OCI-LY7 (cell line): ENCODE results near the gene HMGCL. TPM values are rescaled to one million over a fixed set of nuclear protein-coding genes. Genes with fewer than 3 reads are reported as not detected.

Experiments used
- BruUV-seq: library from RNA; stranded (reverse); fragments of 400-500 nt; replicated peaks from 2 replicates; lab custom pipeline; 2021; lab: Mats Ljungman, UMichigan
- CTCF ChIA-PET: fragments of 300-600 bp; sonication (Branson Sonifier 250); formaldehyde crosslinking; loops from one replicate; lab custom pipeline; 2022; ENCODE audit warnings: antibody characterized with exemption; ENCODE audit not compliant: unreplicated experiment; lab: Charles Lee
- POLR2A ChIA-PET: fragments of 300-600 bp; sonication (Branson Sonifier 250); formaldehyde crosslinking; loops from one replicate; lab custom pipeline; 2022; ENCODE audit warnings: antibody characterized with exemption; lab: Charles Lee
- DNase-seq: peaks from one replicate; pipeline ENCODE4 v3.0.0-alpha.2; 2015; ENCODE audit warnings: low spot score
- H2AFZ ChIP-seq: fragments of 200-600 bp; sonication (generic), shearing (Covaris generic); 2 replicates; pipeline ENCODE4 v1.6.1; 2014; ENCODE audit warnings: mild to moderate bottlenecking, antibody characterized with exemption, low read length, moderate library complexity
- H3K27ac ChIP-seq: fragments of 200-600 bp; sonication (generic); 2 replicates; pipeline ENCODE4 v1.5.1; 2014; ENCODE audit warnings: mixed run types, low read depth, mild to moderate bottlenecking, moderate library complexity, low read length, inconsistent platforms; ENCODE audit not compliant: poor library complexity, severe bottlenecking
- H3K36me3 ChIP-seq: fragments of 200-600 bp; sonication (generic); 2 replicates; pipeline ENCODE4 v1.6.1; 2014; ENCODE audit warnings: mild to moderate bottlenecking, antibody characterized with exemption, low read length, moderate library complexity, mixed read lengths; ENCODE audit not compliant: insufficient read depth
- H3K4me1 ChIP-seq: fragments of 200-600 bp; sonication (generic); 2 replicates; pipeline ENCODE4 v1.5.1; 2014; ENCODE audit warnings: mild to moderate bottlenecking, low read length; ENCODE audit not compliant: insufficient read depth, poor library complexity, severe bottlenecking
- H3K4me2 ChIP-seq: fragments of 200-600 bp; sonication (generic); 2 replicates; pipeline ENCODE4 v1.6.1; 2014; ENCODE audit warnings: mild to moderate bottlenecking, low read length
- H3K4me3 ChIP-seq: fragments of 200-600 bp; sonication (generic); 2 replicates; pipeline ENCODE4 v1.5.1; 2014; ENCODE audit warnings: mild to moderate bottlenecking, low read depth, low read length; ENCODE audit not compliant: poor library complexity, severe bottlenecking
- H3K79me2 ChIP-seq: fragments of 200-600 bp; sonication (generic); 2 replicates; pipeline ENCODE4 v1.6.1; 2016; ENCODE audit warnings: low read depth, mild to moderate bottlenecking, low read length, moderate library complexity, mixed read lengths; ENCODE audit not compliant: insufficient read depth
- H3K9me2 ChIP-seq: fragments of 200-600 bp; sonication (generic); 2 replicates; pipeline ENCODE4 v1.6.1; 2016; ENCODE audit warnings: mild to moderate bottlenecking, low read length, mixed read lengths; ENCODE audit not compliant: insufficient read depth
- H3K9me3 ChIP-seq: fragments of 200-600 bp; sonication (generic); 2 replicates; pipeline ENCODE4 v1.6.1; 2014; ENCODE audit warnings: mild to moderate bottlenecking, mixed run types, low read length, mixed read lengths
- H4K20me1 ChIP-seq: fragments of 200-600 bp; sonication (generic); 2 replicates; pipeline ENCODE4 v1.6.1; 2014; ENCODE audit warnings: mild to moderate bottlenecking, antibody characterized with exemption, low read length, moderate library complexity, mixed read lengths; ENCODE audit not compliant: insufficient read depth
- CTCF ChIP-seq: fragments of 200-600 bp; sonication (generic); conservative IDR thresholded peaks from 2 replicates; pipeline ENCODE4 v1.5.1; 2014; ENCODE audit warnings: mild to moderate bottlenecking, antibody characterized with exemption, low read length, moderate library complexity, mixed read lengths
- EZH2phosphoT487 ChIP-seq: fragments of 200-600 bp; sonication (generic); IDR thresholded peaks from 2 replicates; pipeline ENCODE4 v1.6.1; 2018; ENCODE audit warnings: low read depth, borderline replicate concordance, mild to moderate bottlenecking, mixed run types, antibody characterized with exemption, low read length, moderate library complexity, mixed read lengths
- intact Hi-C: fragments of 100-400 bp; cut with micrococcal nuclease; formaldehyde crosslinking; loops from one replicate; pipeline ENCODE4 v1.10.0; 2022; ENCODE audit not compliant: unreplicated experiment
- total RNA-seq, 2 experiments: library from RNA; depleted of rRNA in 1 of 2; stranded (reverse); fragments of >200 nt in 1 of 2; shearing (Covaris generic) in 1 of 2; gene quantifications; 2 replicates each; pipeline ENCODE4 v1.2.3, GENCODE V29; 2014 to 2022

The HMGCL gene
- total RNA-seq, 2 experiments from 2014 or later = 13.1 to 30.7 TPM

DNA sequence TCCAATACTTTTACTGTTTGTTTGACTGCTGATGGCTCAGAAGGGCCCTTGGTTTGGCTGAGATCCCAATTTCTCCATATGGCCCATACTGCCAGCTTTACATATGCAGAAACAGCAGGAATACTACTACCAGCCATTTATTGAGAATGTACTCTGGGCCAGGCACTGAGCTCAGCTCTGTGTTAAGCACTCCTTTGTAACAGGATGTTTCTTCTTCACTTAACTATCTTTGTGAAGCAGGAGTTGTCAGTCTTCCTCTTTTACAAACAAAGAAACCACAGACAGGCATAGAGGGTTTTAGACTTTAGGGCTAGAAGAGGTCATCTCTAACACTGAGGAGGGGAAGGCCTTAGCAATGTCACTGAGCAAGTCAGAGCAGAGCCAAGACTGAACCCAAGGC lies 8.3 kb downstream of the HMGCL start:
- BruUV-seq = no TSS peak
- ChIA-PET CTCF (no interaction called here), POLR2A (no interaction called here)
- DNase-seq = no peak
- H3K79me2 ChIP-seq = no peaks in the 10 kb centered on the region
- no peaks in the 10 kb centered on the region for H3K9me2 ChIP-seq
- no peak overlapping the region for H3K27ac ChIP-seq
- H3K36me3 ChIP-seq = no peaks in the 10 kb centered on the region
- intact Hi-C loops = no loop called here
- H3K4me3 ChIP-seq = no peak overlapping the region
- H3K9me3 ChIP-seq = no peaks in the 10 kb centered on the region
- no peak for TF ChIP-seq CTCF
- TF ChIP-seq EZH2phosphoT487 = no peak
- no peak overlapping the region for H3K4me2 ChIP-seq
- H2AFZ ChIP-seq = no peak overlapping the region; the same call in 1 of the 2 replicates
- no peaks in the 10 kb centered on the region for H4K20me1 ChIP-seq
- H3K4me1 ChIP-seq = peaks cover 10% of the 10 kb centered on the region

- POLR2A ChIA-PET = interaction anchor here (0.5 kb wide), 1 partner anchor 123 kb away, joined by 4 read pairs; no protein-coding TSS in a partner anchor
- BruUV-seq = no TSS peak
Observed at GRCh38 chr1:23816361-23816760, 8.9 kb downstream of the HMGCL start.

More at GRCh38 chr1:23816361-23816760, 8.9 kb downstream of the HMGCL start:
- Histone ChIP-seq H2AFZ (no peak overlapping the region), H4K20me1 (no peaks in the 10 kb centered on the region), H3K79me2 (no peaks in the 10 kb centered on the region), H3K4me2 (no peak overlapping the region), H3K36me3 (no peaks in the 10 kb centered on the region), H3K9me3 (no peaks in the 10 kb centered on the region), H3K27ac (no peak overlapping the region), H3K9me2 (no peaks in the 10 kb centered on the region), H3K4me1 (peaks cover 10% of the 10 kb centered on the region), H3K4me3 (no peak overlapping the region)
- no peak for TF ChIP-seq CTCF
- no peak for TF ChIP-seq EZH2phosphoT487
- intact Hi-C loops = no loop called here
- no peak for DNase-seq
- CTCF ChIA-PET = no interaction called here
